Fibroblast of lung (primary cell): ENCODE measurements around the gene RIMS1.

Source experiments
- EZH2 ChIP-seq: IDR thresholded peaks from 2 replicates; pipeline ENCODE4 v1.5.1; 2012; ENCODE audit warnings: low read length, control low read depth, mild to moderate bottlenecking; ENCODE audit errors: missing control alignments
- TF ChIP-seq, protein P1 (sequence below), 2 donors: IDR thresholded peaks in 1 of 2; conservative IDR thresholded peaks in 1 of 2; 1 replicate in 1 of 2; 2 replicates in 1 of 2; pipeline ENCODE4 v1.5.1; 2011 to 2012; ENCODE audit warnings: low read length in 2 of 2, control low read depth in 1 of 2, inconsistent platforms in 1 of 2, low read depth in 1 of 2, mild to moderate bottlenecking in 1 of 2

DNA sequence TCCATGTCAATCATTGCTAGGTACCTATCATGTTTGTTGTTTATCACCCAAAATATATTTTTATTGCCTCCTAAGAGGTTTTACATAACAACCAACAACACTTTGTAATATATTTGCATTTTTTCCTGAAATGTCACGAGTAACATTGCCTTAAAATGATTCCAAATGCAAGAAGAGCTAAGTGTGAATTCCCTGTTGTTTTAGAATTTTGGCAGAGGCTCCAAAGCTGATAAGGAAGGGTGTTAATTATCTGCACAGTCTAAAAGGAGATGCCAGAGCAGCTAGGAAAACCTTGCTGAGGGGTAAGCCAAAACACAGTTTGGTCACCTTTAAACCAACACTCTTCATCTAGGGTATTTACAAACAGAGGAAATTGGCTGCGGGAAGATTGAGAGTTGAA, 533.6 kb downstream of the RIMS1 start:
- TF ChIP-seq, protein P1, sequence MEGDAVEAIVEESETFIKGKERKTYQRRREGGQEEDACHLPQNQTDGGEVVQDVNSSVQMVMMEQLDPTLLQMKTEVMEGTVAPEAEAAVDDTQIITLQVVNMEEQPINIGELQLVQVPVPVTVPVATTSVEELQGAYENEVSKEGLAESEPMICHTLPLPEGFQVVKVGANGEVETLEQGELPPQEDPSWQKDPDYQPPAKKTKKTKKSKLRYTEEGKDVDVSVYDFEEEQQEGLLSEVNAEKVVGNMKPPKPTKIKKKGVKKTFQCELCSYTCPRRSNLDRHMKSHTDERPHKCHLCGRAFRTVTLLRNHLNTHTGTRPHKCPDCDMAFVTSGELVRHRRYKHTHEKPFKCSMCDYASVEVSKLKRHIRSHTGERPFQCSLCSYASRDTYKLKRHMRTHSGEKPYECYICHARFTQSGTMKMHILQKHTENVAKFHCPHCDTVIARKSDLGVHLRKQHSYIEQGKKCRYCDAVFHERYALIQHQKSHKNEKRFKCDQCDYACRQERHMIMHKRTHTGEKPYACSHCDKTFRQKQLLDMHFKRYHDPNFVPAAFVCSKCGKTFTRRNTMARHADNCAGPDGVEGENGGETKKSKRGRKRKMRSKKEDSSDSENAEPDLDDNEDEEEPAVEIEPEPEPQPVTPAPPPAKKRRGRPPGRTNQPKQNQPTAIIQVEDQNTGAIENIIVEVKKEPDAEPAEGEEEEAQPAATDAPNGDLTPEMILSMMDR (conservative IDR thresholded peaks at IDR 0.05 in 1 of 2, IDR thresholded peaks at IDR 0.05 in 1 of 2; ENCODE audit: low read depth in 1 of 2, low read length in 2 of 2) = no peak
- no peak for TF ChIP-seq EZH2
